Measurements from ENCODE around the gene MTERF1.
"Not testable (repeated sequence)": the region's sequence is repeated elsewhere in the genome, so short reads cannot be mapped to it uniquely, and the experiment has no call there.

MTERF1 gene

DNA sequence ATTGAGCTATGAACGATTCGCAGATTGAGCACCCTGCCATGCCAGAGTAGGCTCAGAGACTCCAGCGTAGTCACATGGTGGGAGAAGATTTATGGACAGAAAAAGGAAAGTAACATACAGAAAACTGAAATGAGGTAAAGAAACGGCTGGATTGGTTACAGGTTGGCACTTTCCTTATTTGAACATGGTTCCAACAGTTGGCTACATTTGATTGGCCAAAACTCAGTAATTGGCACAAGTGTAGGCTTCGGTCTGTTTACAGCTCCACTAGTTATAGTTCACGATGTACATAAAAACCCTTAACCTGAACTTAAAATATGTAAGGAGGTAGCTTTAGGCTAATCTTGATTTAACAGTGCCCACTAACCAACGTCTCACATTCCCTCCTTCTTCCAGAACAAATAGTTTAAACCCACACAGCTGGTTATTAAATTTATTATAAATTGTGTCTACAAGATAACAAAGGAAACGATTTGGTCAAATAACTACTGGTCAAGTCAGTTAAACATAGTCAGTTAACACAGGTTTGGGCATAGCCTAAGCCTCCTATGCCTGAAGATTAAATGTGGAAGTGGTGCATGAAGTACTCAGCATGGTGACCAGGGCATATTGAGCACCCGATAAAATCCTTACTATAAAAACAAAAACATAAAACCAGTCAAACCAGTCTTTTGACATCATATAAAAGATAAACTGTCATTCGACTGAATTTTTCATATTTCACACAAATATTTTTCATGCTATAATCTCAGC lies 17.9 kb upstream of the MTERF1 start:
- H3K4me3 ChIP-seq (ENCODE audit: low read depth, low read length), result no peak overlapping the region
- DNase-seq (ENCODE audit: low read depth, low spot score), result no peak
- ChIA-PET POLR2A (no interaction called here), CTCF (interaction anchor here (0.6 kb wide), 1 partner anchor 69 kb away, joined by 3 read pairs; no protein-coding TSS in a partner anchor)
- TF ChIP-seq, protein P1, sequence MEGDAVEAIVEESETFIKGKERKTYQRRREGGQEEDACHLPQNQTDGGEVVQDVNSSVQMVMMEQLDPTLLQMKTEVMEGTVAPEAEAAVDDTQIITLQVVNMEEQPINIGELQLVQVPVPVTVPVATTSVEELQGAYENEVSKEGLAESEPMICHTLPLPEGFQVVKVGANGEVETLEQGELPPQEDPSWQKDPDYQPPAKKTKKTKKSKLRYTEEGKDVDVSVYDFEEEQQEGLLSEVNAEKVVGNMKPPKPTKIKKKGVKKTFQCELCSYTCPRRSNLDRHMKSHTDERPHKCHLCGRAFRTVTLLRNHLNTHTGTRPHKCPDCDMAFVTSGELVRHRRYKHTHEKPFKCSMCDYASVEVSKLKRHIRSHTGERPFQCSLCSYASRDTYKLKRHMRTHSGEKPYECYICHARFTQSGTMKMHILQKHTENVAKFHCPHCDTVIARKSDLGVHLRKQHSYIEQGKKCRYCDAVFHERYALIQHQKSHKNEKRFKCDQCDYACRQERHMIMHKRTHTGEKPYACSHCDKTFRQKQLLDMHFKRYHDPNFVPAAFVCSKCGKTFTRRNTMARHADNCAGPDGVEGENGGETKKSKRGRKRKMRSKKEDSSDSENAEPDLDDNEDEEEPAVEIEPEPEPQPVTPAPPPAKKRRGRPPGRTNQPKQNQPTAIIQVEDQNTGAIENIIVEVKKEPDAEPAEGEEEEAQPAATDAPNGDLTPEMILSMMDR (IDR thresholded peaks at IDR 0.05; ENCODE audit: insufficient read depth, low read length, missing control alignments), result no peak

DNA sequence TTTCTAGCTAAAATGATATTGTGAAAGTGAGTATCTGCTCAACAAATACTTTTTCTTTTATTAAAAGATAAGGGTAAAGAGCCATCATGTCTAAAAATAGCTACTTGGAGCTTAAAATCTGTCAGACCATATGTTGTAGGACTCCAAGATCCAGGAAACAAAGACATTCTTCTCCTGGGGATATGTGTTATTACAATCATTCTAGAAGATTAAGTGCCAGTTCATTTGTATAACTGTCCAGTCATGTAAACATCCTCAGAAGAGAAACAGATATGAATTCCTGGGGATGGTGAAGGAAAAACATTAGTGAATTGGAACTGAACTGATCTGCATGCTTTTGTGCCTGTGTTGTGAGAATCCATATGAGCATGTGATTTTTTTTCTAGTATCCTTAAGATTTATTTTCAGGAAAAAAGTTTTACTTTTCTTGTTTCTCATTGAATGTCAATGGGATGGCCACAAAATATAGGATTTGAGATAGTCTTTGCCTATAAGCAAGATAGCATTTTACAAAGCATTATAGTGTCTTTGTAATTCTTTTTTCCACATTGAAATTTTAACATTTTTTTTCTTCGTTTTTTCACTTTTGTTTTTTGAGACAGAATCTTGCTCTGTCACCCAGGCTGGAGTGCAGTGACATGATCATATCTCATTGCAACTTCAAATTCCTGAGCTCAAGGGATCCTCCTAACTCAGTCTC lies 14.4 kb upstream of the MTERF1 start:
- TF ChIP-seq, protein P1 (IDR thresholded peaks at IDR 0.05; ENCODE audit: insufficient read depth, low read length, missing control alignments), result no peak
- ChIA-PET CTCF (interaction anchor here (1.2 to 2.3 kb wide), 3 partner anchors 14 to 65 kb away, joined by 3 to 13 read pairs (median 6); partner anchors contain the start of gene MTERF1), POLR2A (no interaction called here)
- H3K4me3 ChIP-seq (ENCODE audit: low read depth, low read length), result no peak overlapping the region
- no peak for DNase-seq (ENCODE audit: low read depth, low spot score)

DNA sequence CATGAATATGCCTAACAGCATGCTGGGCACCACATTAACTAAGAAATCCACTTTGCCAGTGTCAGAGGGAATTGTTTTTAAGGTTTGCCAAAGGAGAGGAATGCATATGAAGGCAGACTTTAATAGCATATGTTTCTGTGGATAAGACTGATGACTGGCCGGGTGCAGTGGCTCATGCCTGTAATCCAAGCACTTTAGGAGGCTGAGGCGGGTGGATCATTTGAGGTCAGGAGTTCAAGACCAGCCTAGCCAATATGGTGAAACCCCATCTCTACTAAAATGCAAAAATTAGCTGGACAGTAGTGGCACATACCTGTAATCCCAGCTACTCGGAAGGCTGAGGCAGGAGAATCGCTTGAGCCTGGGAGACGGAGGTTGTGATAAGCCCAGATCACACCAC lies 13.2 kb upstream of the MTERF1 start:
- not testable (repeated sequence) for H3K4me3 ChIP-seq (ENCODE audit: low read depth, low read length); DNase-seq (ENCODE audit: low read depth, low spot score)
- POLR2A ChIA-PET, result interaction anchor here (0.6 kb wide), 1 partner anchor 14 kb away, joined by 3 read pairs; no protein-coding TSS in a partner anchor
- CTCF ChIA-PET, result interaction anchor here (2.2 to 4.3 kb wide), 3 partner anchors 12 to 63 kb away, joined by 6 to 49 read pairs (median 13); partner anchors contain the start of gene MTERF1

DNA sequence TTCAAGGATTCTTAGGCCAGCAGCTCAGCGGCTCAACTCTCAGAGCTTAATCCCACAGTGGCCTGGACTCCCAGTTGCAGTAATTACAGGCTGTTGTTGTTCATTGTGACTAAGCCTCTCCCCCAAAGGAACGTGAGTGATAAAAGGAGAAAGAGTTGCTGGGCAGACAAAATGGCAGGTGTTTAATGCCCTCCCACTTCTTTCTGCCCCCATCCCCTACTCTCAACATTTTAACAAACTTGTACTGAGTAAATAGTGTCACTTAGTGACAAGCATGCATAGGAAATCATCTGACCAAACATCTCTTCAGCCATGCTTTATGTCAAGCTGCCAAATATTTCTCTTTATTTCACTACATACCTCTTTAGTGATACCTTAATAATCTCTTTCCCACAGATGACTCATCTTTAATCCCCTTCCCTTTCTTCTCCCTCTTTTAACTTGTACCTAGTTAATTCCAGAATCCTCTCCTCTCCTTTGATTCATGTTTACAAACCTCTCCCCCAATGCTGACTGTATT lies 12.4 kb upstream of the MTERF1 start:
- ChIA-PET CTCF (interaction anchor here (4.3 kb wide), 1 partner anchor 12 kb away, joined by 49 read pairs; the partner anchor contains the start of gene MTERF1), POLR2A (no interaction called here)
- no peak overlapping the region for H3K4me3 ChIP-seq (ENCODE audit: low read depth, low read length)
- DNase-seq (ENCODE audit: low read depth, low spot score), result no peak
- TF ChIP-seq, protein P1 (IDR thresholded peaks at IDR 0.05; ENCODE audit: insufficient read depth, low read length, missing control alignments), result no peak

DNA sequence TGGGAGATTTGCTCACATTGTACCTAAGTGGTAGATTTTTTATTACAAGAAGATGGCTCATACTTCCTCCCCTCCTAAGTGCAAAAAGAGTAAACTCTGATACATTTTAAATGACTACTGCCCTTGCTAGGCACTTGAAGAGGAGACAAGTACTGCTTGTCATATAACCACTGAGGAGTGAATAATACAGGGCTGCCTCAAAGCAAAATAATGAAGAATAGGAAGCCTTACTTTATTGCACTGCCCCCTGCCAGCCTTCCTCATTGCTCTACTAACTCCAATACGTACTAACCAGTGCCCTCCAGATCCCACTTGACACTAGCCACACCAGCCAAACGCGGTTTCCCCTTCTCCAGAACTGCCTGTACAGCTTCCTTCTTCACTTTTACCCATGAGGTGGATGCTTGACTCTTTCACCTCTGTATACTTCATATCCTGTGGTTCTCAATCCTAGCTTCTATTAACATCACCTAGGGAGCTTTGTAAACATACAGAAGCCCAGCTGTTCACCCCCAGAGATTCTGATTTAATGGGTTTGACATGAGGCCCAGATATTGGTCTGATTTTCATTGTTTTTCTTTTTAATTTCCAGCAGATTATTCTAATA lies 11.7 kb upstream of the MTERF1 start:
- TF ChIP-seq, protein P1 (IDR thresholded peaks at IDR 0.05; ENCODE audit: insufficient read depth, low read length, missing control alignments), result no peak
- ChIA-PET POLR2A (no interaction called here), CTCF (interaction anchor here (4.3 kb wide), 1 partner anchor 11 kb away, joined by 49 read pairs; the partner anchor contains the start of gene MTERF1)
- DNase-seq (ENCODE audit: low read depth, low spot score), result no peak
- H3K4me3 ChIP-seq (ENCODE audit: low read depth, low read length), result no peak overlapping the region

DNA sequence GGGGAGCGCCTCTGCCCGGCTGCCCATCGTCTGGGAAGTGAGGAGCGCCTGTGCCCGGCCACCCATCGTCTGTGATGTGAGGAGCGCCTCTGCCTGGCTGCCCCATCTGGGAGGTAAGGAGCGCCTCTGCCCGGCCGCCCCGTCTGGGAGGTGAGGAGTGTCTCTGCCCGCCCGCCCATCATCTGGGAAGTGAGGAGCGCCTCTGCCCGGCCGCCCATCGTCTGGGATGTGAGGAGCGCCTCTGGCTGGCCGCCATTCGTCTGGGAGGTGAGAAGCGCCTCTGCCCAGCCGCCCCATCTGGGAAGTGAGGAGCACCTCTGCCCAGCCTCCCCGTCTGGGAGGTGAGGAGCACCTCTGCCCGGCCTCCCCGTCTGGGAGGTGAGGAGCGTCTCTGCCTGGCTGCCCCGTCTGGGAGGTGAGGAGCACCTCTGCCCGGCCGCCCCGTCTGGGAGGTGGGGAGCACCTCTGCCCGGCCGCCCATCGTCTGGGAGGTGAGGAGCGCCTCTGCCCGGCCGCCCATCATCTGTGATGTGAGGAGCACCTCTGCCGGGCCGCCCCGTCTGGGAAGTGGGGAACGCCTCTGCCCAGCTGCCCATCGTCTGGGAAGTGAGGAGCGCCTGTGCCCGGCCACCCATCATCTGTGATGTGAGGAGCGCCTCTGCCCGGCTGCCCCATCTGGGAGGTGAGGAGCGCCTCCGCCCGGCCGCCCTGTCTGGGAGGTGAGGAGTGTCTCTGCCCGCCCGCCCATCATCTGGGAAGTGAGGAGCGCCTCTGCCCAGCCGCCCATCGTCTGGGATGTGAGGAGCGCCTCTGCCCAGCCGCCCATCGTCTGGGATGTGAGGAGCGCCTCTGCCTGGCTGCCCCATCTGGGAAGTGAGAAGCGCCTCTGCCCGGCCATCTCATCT lies 8.0 kb upstream of the MTERF1 start:
- POLR2A ChIA-PET; H3K4me3 ChIP-seq (ENCODE audit: low read depth, low read length): not testable (repeated sequence)

DNA sequence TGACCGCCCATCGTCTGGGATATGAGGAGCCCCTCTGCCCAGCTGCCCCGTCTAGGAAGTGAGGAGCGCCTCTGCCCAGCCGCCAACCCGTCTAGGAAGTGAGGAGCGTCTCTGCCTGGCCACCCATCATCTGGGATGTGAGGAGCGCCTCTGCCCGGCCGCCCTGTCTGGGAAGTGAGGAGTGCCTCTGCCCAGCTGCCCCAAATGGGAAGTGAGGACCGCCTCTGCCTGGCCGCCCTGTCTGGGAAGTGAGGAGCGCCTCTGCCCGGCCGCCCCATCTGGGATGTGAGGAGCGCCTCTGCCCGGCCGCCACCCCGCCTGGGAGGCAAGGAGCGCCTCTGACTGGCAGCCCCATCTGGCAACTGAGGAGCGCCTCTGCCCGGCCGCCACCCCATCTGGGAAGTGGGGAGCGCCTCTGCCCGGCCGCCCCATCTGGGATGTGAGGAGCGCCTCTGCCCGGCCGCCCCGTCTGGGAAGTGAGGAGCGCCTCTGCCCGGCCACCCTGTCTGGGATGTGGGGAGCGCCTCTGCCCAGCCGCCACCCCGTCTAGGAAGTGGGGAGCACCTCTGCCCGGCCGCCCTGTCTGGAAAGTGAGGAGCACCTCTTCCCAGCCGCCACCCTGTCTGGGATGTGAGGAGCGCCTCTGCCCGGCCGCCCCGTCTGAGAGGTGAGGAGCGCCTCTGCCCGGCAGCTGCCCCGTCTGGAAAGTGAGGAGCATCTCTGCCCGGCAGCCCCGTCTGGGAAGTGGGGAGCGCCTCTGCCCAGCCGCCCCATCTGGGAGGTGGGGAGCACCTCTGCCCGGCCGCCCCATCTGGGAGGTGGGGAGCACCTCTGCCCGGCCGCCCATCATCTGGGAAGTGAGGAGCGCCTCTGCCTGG lies 7.1 kb upstream of the MTERF1 start:
- CTCF ChIA-PET; H3K4me3 ChIP-seq (ENCODE audit: low read depth, low read length); DNase-seq (ENCODE audit: low read depth, low spot score); POLR2A ChIA-PET: not testable (repeated sequence)

More for the DNA sequence above, 8.0 kb upstream of the MTERF1 start:
- DNase-seq (ENCODE audit: low read depth, low spot score); CTCF ChIA-PET: not testable (repeated sequence)

Data from AG04449 (cell line).